HT1080 (cell line): Measurements from ENCODE around the gene KRT85. TPM values are rescaled to one million over a fixed set of nuclear protein-coding genes. Genes with fewer than 3 reads are reported as not detected.
A peak's percentile ranks its signal among the peaks of the same experiment; 100 is the strongest.
"Not testable (repeated sequence)": the region's sequence is repeated elsewhere in the genome, so short reads cannot be mapped to it uniquely, and the experiment has no call there.

Experiments
- DNase-seq: peaks from one replicate; pipeline ENCODE4 v3.0.0-alpha.2; 2015; ENCODE audit warnings: low read depth
- total RNA-seq: library from RNA; depleted of rRNA; stranded (reverse); fragments of >200 nt; shearing (Covaris generic); gene quantifications from 2 replicates; pipeline ENCODE4 v1.2.3, GENCODE V29; 2014

The KRT85 gene
- total RNA-seq, 1 experiment from 2014 or later: not detected

- no peak for DNase-seq
Observed at GRCh38 chr12:52327830-52328500, 39.3 kb downstream of the KRT85 start.

- DNase-seq: peak; percentile 96
Observed at GRCh38 chr12:52327052-52327829, 40.0 kb downstream of the KRT85 start.

- no peak for DNase-seq
Observed at GRCh38 chr12:52324153-52324444, 43.2 kb downstream of the KRT85 start.

- no peak for DNase-seq
Observed at GRCh38 chr12:52323416-52324152, 43.7 kb downstream of the KRT85 start.

- DNase-seq: no peak
Observed at GRCh38 chr12:52323001-52323400, 44.3 kb downstream of the KRT85 start.

GRCh38 chr12:52322069-52322468 lies 45.2 kb downstream of the KRT85 start:
- DNase-seq: no peak

- no peak for DNase-seq
Observed at GRCh38 chr12:52321418-52321817, 45.9 kb downstream of the KRT85 start.

- no peak for DNase-seq
Observed at GRCh38 chr12:52320784-52321400, 46.4 kb downstream of the KRT85 start, which contains the start of gene KRT83. Gene KRT83, minus strand, starts transcription at chr12:52321398. Its CDS starts 63 bp downstream, at chr12:52321335.

- DNase-seq: no peak
Observed at GRCh38 chr12:52319097-52319496, 48.2 kb downstream of the KRT85 start.

GRCh38 chr12:52318241-52318990 lies 48.9 kb downstream of the KRT85 start:
- DNase-seq: no peak

- no peak for DNase-seq
Observed at GRCh38 chr12:52317468-52318052, 49.7 kb downstream of the KRT85 start.

GRCh38 chr12:52316701-52317100 lies 50.6 kb downstream of the KRT85 start:
- no peak for DNase-seq

GRCh38 chr12:52316290-52316689 lies 51.0 kb downstream of the KRT85 start:
- DNase-seq: no peak

- not testable (repeated sequence) for DNase-seq
Observed at GRCh38 chr12:52315721-52316120, 51.6 kb downstream of the KRT85 start.

GRCh38 chr12:52314511-52314910 lies 52.8 kb downstream of the KRT85 start:
- no peak for DNase-seq

- DNase-seq: no peak
Observed at GRCh38 chr12:52313926-52314325, 53.4 kb downstream of the KRT85 start.

- no peak for DNase-seq
Observed at GRCh38 chr12:52313461-52313860, 53.8 kb downstream of the KRT85 start.

GRCh38 chr12:52312086-52312485 lies 55.2 kb downstream of the KRT85 start:
- no peak for DNase-seq

- DNase-seq: no peak
Observed at GRCh38 chr12:52311285-52311648, 56.0 kb downstream of the KRT85 start.

- no peak for DNase-seq
Observed at GRCh38 chr12:52310622-52311284, 56.5 kb downstream of the KRT85 start.
